ENCODE measurements around the gene PDLIM4.

DNA sequence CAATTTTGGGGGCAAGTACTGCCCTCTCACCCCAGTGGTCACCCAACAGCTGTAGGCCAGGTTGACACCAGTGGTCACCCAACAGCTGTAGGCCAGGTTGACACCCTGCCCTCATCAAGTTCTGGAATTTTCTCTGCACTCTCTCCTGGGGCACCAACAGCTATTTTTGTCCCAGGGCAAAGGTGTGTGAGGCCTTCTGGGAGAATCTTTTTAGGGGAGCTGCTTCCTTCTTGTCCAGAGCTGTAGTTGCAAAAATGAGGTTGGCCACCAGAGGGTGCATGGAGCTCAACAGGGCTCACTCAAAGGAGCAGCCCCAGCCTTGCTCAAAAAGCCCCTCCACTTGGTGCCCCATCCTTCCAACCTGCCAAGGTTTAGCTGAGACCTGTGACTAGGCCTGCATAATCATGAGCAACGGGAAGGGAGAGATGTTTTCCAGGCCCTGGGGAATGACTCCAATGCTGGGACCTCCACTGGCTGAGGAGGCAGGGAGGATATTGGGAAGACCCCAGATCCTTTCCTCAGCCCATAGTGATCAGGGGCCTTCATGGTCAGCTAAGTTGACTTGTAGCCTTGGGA, 19.2 kb upstream of the PDLIM4 start:
- TF ChIP-seq, protein P1, sequence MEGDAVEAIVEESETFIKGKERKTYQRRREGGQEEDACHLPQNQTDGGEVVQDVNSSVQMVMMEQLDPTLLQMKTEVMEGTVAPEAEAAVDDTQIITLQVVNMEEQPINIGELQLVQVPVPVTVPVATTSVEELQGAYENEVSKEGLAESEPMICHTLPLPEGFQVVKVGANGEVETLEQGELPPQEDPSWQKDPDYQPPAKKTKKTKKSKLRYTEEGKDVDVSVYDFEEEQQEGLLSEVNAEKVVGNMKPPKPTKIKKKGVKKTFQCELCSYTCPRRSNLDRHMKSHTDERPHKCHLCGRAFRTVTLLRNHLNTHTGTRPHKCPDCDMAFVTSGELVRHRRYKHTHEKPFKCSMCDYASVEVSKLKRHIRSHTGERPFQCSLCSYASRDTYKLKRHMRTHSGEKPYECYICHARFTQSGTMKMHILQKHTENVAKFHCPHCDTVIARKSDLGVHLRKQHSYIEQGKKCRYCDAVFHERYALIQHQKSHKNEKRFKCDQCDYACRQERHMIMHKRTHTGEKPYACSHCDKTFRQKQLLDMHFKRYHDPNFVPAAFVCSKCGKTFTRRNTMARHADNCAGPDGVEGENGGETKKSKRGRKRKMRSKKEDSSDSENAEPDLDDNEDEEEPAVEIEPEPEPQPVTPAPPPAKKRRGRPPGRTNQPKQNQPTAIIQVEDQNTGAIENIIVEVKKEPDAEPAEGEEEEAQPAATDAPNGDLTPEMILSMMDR (IDR thresholded peaks at IDR 0.05; ENCODE audit: insufficient read depth, low read depth, low read length): peak; percentile 76
- no peak for TF ChIP-seq EZH2 (IDR thresholded peaks at IDR 0.05; ENCODE audit: insufficient read depth, low read length)

Data from astrocyte (in vitro differentiated cells and primary cell).